PC-3 (cell line): ENCODE measurements around the gene GRSF1. TPM values are rescaled to one million over a fixed set of nuclear protein-coding genes. Genes with fewer than 3 reads are reported as not detected.

Source experiments
- ATAC-seq: fragments of 200-7000 bp; cut with Tn5 transposase; 2 replicates; pipeline ENCODE4 v1.9.1; 2020; ENCODE audit warnings: mild to moderate bottlenecking, moderate library complexity
- BruUV-seq: library from RNA; stranded (reverse); fragments of 400-500 nt; replicated peaks from 2 replicates; lab custom pipeline; 2021; lab: Mats Ljungman, UMichigan
- CTCF ChIA-PET: fragments of 300-600 bp; sonication (Branson Sonifier 250); formaldehyde crosslinking; loops from one replicate; lab custom pipeline; 2022; ENCODE audit warnings: antibody characterized with exemption; lab: Charles Lee
- POLR2A ChIA-PET: fragments of 300-600 bp; sonication (Branson Sonifier 250); formaldehyde crosslinking; loops from one replicate; lab custom pipeline; 2022; ENCODE audit warnings: antibody characterized with exemption; ENCODE audit not compliant: unreplicated experiment; lab: Charles Lee
- DNase-seq: peaks from one replicate; pipeline ENCODE4 v3.0.0-alpha.2; 2015
- H2AFZ ChIP-seq: fragments of 300-600 bp; sonication (generic); 2 replicates; pipeline ENCODE4 v1.6.0; 2016; ENCODE audit warnings: antibody characterized with exemption, low read length
- H3F3A ChIP-seq: fragments of 300-600 bp; sonication (generic); one replicate; pipeline ENCODE4 v1.6.0; 2017; ENCODE audit warnings: antibody characterized with exemption, low read length, control low read depth, mild to moderate bottlenecking; ENCODE audit not compliant: unreplicated experiment
- H3K27ac ChIP-seq: fragments of 300-600 bp; sonication (generic); 2 replicates; pipeline ENCODE4 v1.5.1; 2016; ENCODE audit warnings: mild to moderate bottlenecking, low read length
- H3K27me3 ChIP-seq: fragments of 300-600 bp; sonication (generic); 2 replicates; pipeline ENCODE4 v1.6.1; 2016; ENCODE audit warnings: low read length, mixed read lengths
- H3K36me3 ChIP-seq: fragments of 300-600 bp; sonication (generic); 2 replicates; pipeline ENCODE4 v1.6.1; 2016; ENCODE audit warnings: low read depth, mixed run types, low read length, mixed read lengths
- H3K4me1 ChIP-seq: fragments of 300-600 bp; sonication (generic); 2 replicates; pipeline ENCODE4 v1.5.1; 2016; ENCODE audit warnings: low read length; ENCODE audit not compliant: insufficient read depth
- H3K4me2 ChIP-seq: fragments of 300-600 bp; sonication (generic); 2 replicates; pipeline ENCODE4 v1.6.0; 2016; ENCODE audit warnings: low read length
- H3K4me3 ChIP-seq: fragments of 300-600 bp; sonication (generic); 2 replicates; pipeline ENCODE4 v1.5.1; 2016; ENCODE audit warnings: mild to moderate bottlenecking, low read length, mixed read lengths
- H3K79me2 ChIP-seq: fragments of 300-600 bp; sonication (generic); 2 replicates; pipeline ENCODE4 v1.6.1; 2017; ENCODE audit warnings: low read length, mixed read lengths
- H3K9ac ChIP-seq: fragments of 300-600 bp; sonication (generic); 2 replicates; pipeline ENCODE4 v1.6.0; 2016; ENCODE audit warnings: mild to moderate bottlenecking, low read length
- H3K9me2 ChIP-seq: fragments of 300-600 bp; sonication (generic); replicated peaks from 2 replicates; pipeline ENCODE4 v1.6.1; 2016; ENCODE audit warnings: mixed run types, low read length, mixed read lengths
- H3K9me3 ChIP-seq: fragments of 300-600 bp; sonication (generic); 2 replicates; pipeline ENCODE4 v1.6.1; 2016; ENCODE audit warnings: low read length, mixed read lengths
- H4K20me1 ChIP-seq: fragments of 300-600 bp; sonication (generic); 2 replicates; pipeline ENCODE4 v1.6.1; 2016; ENCODE audit warnings: low read length, mixed read lengths
- CTCF ChIP-seq: fragments of 300-600 bp; sonication (generic); conservative IDR thresholded peaks from 2 replicates; pipeline ENCODE4 v1.5.1; 2017; ENCODE audit warnings: antibody characterized with exemption, low read depth, mild to moderate bottlenecking, low read length
- EZH2 ChIP-seq: fragments of 300-600 bp; sonication (generic); IDR thresholded peaks from one replicate; pipeline ENCODE4 v1.6.1; 2017; ENCODE audit warnings: antibody characterized with exemption, mild to moderate bottlenecking, low read length; ENCODE audit not compliant: unreplicated experiment
- EZH2phosphoT487 ChIP-seq: fragments of 300-600 bp; sonication (generic); IDR thresholded peaks from 2 replicates; pipeline ENCODE4 v1.6.1; 2018; ENCODE audit warnings: mild to moderate bottlenecking, antibody characterized with exemption, low read length, borderline replicate concordance
- intact Hi-C: fragments of 100-400 bp; cut with micrococcal nuclease; formaldehyde crosslinking; loops from 2 replicates; pipeline ENCODE4 v1.9.0; 2023
- total RNA-seq: library from RNA; depleted of rRNA; stranded (reverse); fragments of >200 nt; gene quantifications from 2 replicates; pipeline ENCODE4 v1.2.3, GENCODE V29; 2014

GRSF1 gene
- total RNA-seq, 1 experiment from 2014 or later: 103 TPM

DNA sequence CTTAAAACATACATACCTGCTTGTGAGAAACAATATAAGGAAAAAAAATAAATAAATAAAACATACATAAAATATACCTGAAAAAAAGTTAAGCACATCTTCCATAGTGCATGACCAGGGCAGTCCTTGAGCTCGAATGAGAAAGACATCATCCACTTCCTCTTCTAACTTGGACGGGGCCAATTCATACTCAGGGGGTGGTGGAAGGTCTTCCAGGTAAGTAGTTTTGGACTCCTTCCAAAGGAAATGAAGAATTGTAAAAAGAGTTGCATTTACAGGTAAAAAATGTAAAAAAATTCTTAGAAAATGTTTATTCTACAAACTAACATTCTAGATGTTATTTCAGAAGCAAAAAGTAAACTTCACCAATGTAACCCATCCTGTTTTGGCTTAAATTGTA lies 3.6 kb downstream of the GRSF1 start:
- H3K4me2 ChIP-seq: peak overlapping the region; percentile 86
- H3K36me3 ChIP-seq: peaks cover 36% of the 10 kb centered on the region
- H3K4me3 ChIP-seq: peak overlapping the region; percentile 96; the same call in 1 of the 2 replicates
- no peaks in the 10 kb centered on the region for H3K27me3 ChIP-seq
- DNase-seq (no peak), ATAC-seq (no peak)
- H3K4me1 ChIP-seq: peaks cover 13% of the 10 kb centered on the region
- H3F3A ChIP-seq: no peaks in the 10 kb centered on the region
- peaks cover 41% of the 10 kb centered on the region for H4K20me1 ChIP-seq
- H3K79me2 ChIP-seq: peaks cover 72% of the 10 kb centered on the region
- H2AFZ ChIP-seq: no peak overlapping the region
- no peaks in the 10 kb centered on the region for H3K9me2 ChIP-seq
- CTCF ChIA-PET: no interaction called here
- intact Hi-C loops: loop anchor here (5.0 to 10.0 kb wide), 4 partner anchors 66 to 881 kb away; partner anchors contain the start of genes MOB1B and UTP3
- H3K9me3 ChIP-seq: no peaks in the 10 kb centered on the region
- no TSS peak for BruUV-seq
- no peak overlapping the region for H3K9ac ChIP-seq
- no peak overlapping the region for H3K27ac ChIP-seq
- no peak for TF ChIP-seq EZH2phosphoT487
- TF ChIP-seq CTCF: no peak
- TF ChIP-seq EZH2: no peak
- POLR2A ChIA-PET: no interaction called here

DNA sequence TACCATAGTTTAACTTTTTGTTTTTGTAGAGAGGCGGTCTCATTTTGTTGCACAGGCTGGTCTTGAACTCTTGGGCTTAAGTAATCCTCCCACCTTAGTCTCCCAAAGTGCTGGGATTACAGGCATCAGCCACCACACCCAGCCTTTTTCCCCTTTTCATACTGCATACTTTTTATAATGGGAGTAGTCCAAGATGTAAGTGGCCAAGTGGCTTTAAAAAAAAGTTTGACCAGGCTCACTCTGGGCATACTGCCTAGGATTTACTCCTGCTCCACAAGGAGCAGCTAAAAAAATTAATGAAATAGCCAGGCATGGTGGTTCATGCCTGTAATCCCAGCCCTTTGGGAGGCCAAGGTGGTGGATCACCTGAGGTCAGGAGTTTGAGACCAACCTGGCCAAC lies 6.0 kb downstream of the GRSF1 start:
- no peaks in the 10 kb centered on the region for H3K9me2 ChIP-seq
- no TSS peak for BruUV-seq
- intact Hi-C loops: loop anchor here (10.0 kb wide), 1 partner anchor 99 kb away; no protein-coding TSS in a partner anchor
- peak; percentile 21; the same call in 1 of the 2 replicates for ATAC-seq
- H3K36me3 ChIP-seq: peaks cover 48% of the 10 kb centered on the region
- H3K27ac ChIP-seq: no peak overlapping the region
- ChIA-PET CTCF (no interaction called here), POLR2A (no interaction called here)
- H3F3A ChIP-seq: no peaks in the 10 kb centered on the region
- no peak overlapping the region for H3K4me3 ChIP-seq
- no peak overlapping the region for H2AFZ ChIP-seq
- H3K9me3 ChIP-seq: no peaks in the 10 kb centered on the region
- H3K27me3 ChIP-seq: no peaks in the 10 kb centered on the region
- DNase-seq: no peak
- H3K9ac ChIP-seq: no peak overlapping the region
- no peak for TF ChIP-seq CTCF
- H3K4me1 ChIP-seq: peaks cover 13% of the 10 kb centered on the region
- H3K4me2 ChIP-seq: no peak overlapping the region
- H3K79me2 ChIP-seq: peaks cover 62% of the 10 kb centered on the region
- H4K20me1 ChIP-seq: peaks cover 38% of the 10 kb centered on the region

- ATAC-seq: no peak
- TF ChIP-seq CTCF: no peak
- TF ChIP-seq EZH2phosphoT487: no peak
- no peak for TF ChIP-seq EZH2
- no peak for DNase-seq
- Histone ChIP-seq H3K27me3 (no peaks in the 10 kb centered on the region), H3K79me2 (peaks cover 38% of the 10 kb centered on the region), H3K4me2 (no peak overlapping the region), H3K36me3 (peaks cover 66% of the 10 kb centered on the region), H3K9me2 (no peaks in the 10 kb centered on the region), H4K20me1 (peaks cover 18% of the 10 kb centered on the region), H3K9me3 (no peaks in the 10 kb centered on the region), H3K9ac (no peak overlapping the region), H3F3A (no peaks in the 10 kb centered on the region), H3K4me1 (peaks cover 6% of the 10 kb centered on the region), H3K27ac (no peak overlapping the region), H3K4me3 (no peak overlapping the region), H2AFZ (no peak overlapping the region)
- BruUV-seq: no TSS peak
- ChIA-PET POLR2A (no interaction called here), CTCF (no interaction called here)
- intact Hi-C loops: loop anchor here (10.0 kb wide), 1 partner anchor 96 kb away; no protein-coding TSS in a partner anchor
Measured at GRCh38 chr4:70831293-70831692, 8.4 kb downstream of the GRSF1 start.
